Rectal smooth muscle tissue (tissue), 1 donor: ENCODE measurements around the gene ZNF652.

ENCODE experiments used
- H3K27ac ChIP-seq: one replicate; pipeline ENCODE4 v1.7.0; 2013; ENCODE audit warnings: low read depth, low read length, inconsistent platforms
- H3K27me3 ChIP-seq: one replicate; pipeline ENCODE4 v1.7.0; 2013; ENCODE audit warnings: low read length; ENCODE audit not compliant: control insufficient read depth, insufficient read depth
- H3K36me3 ChIP-seq: one replicate; pipeline ENCODE4 v1.7.0; 2013; ENCODE audit warnings: low read length; ENCODE audit not compliant: control insufficient read depth, insufficient read depth
- H3K4me1 ChIP-seq: one replicate; pipeline ENCODE4 v1.7.0; 2013; ENCODE audit warnings: low read length; ENCODE audit not compliant: control insufficient read depth, insufficient read depth
- H3K4me3 ChIP-seq: one replicate; pipeline ENCODE4 v1.7.0; 2013; ENCODE audit warnings: low read length
- H3K9ac ChIP-seq: one replicate; pipeline ENCODE4 v1.7.0; 2013; ENCODE audit warnings: low read length

Gene ZNF652

GRCh38 chr17:49316258-49316570 lies 45.8 kb downstream of the ZNF652 start:
- Histone ChIP-seq H3K4me1 (peaks cover 4% of the 10 kb centered on the region), H3K9ac (no peak overlapping the region), H3K27me3 (no peaks in the 10 kb centered on the region), H3K4me3 (no peak overlapping the region), H3K27ac (no peak overlapping the region), H3K36me3 (peaks cover 7% of the 10 kb centered on the region)

GRCh38 chr17:49315551-49316257 lies 46.3 kb downstream of the ZNF652 start:
- Histone ChIP-seq H3K4me3 (no peak overlapping the region), H3K9ac (no peak overlapping the region)

GRCh38 chr17:49312722-49313121 lies 49.3 kb downstream of the ZNF652 start:
- Histone ChIP-seq H3K27me3 (no peaks in the 10 kb centered on the region), H3K27ac (no peak overlapping the region), H3K4me3 (no peak overlapping the region), H3K4me1 (peaks cover 4% of the 10 kb centered on the region), H3K9ac (no peak overlapping the region), H3K36me3 (peaks cover 7% of the 10 kb centered on the region)

More at GRCh38 chr17:49315551-49316257, 46.3 kb downstream of the ZNF652 start:
- Histone ChIP-seq H3K27me3 (no peaks in the 10 kb centered on the region), H3K4me1 (peaks cover 4% of the 10 kb centered on the region), H3K27ac (no peak overlapping the region), H3K36me3 (peaks cover 7% of the 10 kb centered on the region)

- no peak overlapping the region for H3K9ac ChIP-seq
- no peaks in the 10 kb centered on the region for H3K27me3 ChIP-seq
- H3K27ac ChIP-seq, result no peak overlapping the region
- H3K36me3 ChIP-seq, result peaks cover 7% of the 10 kb centered on the region
- no peak overlapping the region for H3K4me3 ChIP-seq
- H3K4me1 ChIP-seq, result no peaks in the 10 kb centered on the region
These were observed 62.1 kb downstream of the ZNF652 start for GRCh38 chr17:49299996-49300395.

GRCh38 chr17:49298371-49298976 lies 63.6 kb downstream of the ZNF652 start:
- H3K9ac ChIP-seq, result no peak overlapping the region
- no peaks in the 10 kb centered on the region for H3K4me1 ChIP-seq
- H3K4me3 ChIP-seq, result no peak overlapping the region
- H3K36me3 ChIP-seq, result peaks cover 7% of the 10 kb centered on the region
- no peak overlapping the region for H3K27ac ChIP-seq
- H3K27me3 ChIP-seq, result no peaks in the 10 kb centered on the region

GRCh38 chr17:49297141-49297540 lies 64.9 kb downstream of the ZNF652 start:
- no peaks in the 10 kb centered on the region for H3K27me3 ChIP-seq
- H3K4me1 ChIP-seq, result no peaks in the 10 kb centered on the region
- no peak overlapping the region for H3K9ac ChIP-seq
- H3K36me3 ChIP-seq, result peaks cover 7% of the 10 kb centered on the region
- no peak overlapping the region for H3K4me3 ChIP-seq
- no peak overlapping the region for H3K27ac ChIP-seq

GRCh38 chr17:49294122-49294521 lies 67.9 kb downstream of the ZNF652 start:
- H3K36me3 ChIP-seq, result peaks cover 10% of the 10 kb centered on the region
- no peak overlapping the region for H3K27ac ChIP-seq
- no peak overlapping the region for H3K9ac ChIP-seq
- H3K4me3 ChIP-seq, result no peak overlapping the region
- H3K4me1 ChIP-seq, result no peaks in the 10 kb centered on the region
- H3K27me3 ChIP-seq, result no peaks in the 10 kb centered on the region

GRCh38 chr17:49292901-49293300 lies 69.1 kb downstream of the ZNF652 start:
- H3K9ac ChIP-seq, result no peak overlapping the region
- no peak overlapping the region for H3K4me3 ChIP-seq
- H3K27me3 ChIP-seq, result no peaks in the 10 kb centered on the region
- H3K36me3 ChIP-seq, result peaks cover 5% of the 10 kb centered on the region
- H3K27ac ChIP-seq, result no peak overlapping the region
- no peaks in the 10 kb centered on the region for H3K4me1 ChIP-seq

GRCh38 chr17:49291929-49292328 lies 70.1 kb downstream of the ZNF652 start:
- Histone ChIP-seq H3K27ac (no peak overlapping the region), H3K4me1 (no peaks in the 10 kb centered on the region), H3K9ac (no peak overlapping the region), H3K36me3 (peaks cover 5% of the 10 kb centered on the region), H3K27me3 (no peaks in the 10 kb centered on the region), H3K4me3 (no peak overlapping the region)

- H3K27ac ChIP-seq, result no peak overlapping the region
- H3K4me3 ChIP-seq, result no peak overlapping the region
- H3K36me3 ChIP-seq, result peaks cover 5% of the 10 kb centered on the region
- H3K9ac ChIP-seq, result no peak overlapping the region
- H3K4me1 ChIP-seq, result no peaks in the 10 kb centered on the region
- no peaks in the 10 kb centered on the region for H3K27me3 ChIP-seq
These were observed 71.2 kb downstream of the ZNF652 start for GRCh38 chr17:49290690-49291359.

- Histone ChIP-seq H3K4me1 (no peaks in the 10 kb centered on the region), H3K4me3 (no peak overlapping the region), H3K27ac (no peak overlapping the region), H3K27me3 (no peaks in the 10 kb centered on the region), H3K36me3 (peaks cover 5% of the 10 kb centered on the region), H3K9ac (no peak overlapping the region)
These were observed 73.7 kb downstream of the ZNF652 start for GRCh38 chr17:49288388-49288787.

GRCh38 chr17:49287481-49287880 lies 74.6 kb downstream of the ZNF652 start:
- H3K36me3 ChIP-seq, result peaks cover 5% of the 10 kb centered on the region
- H3K9ac ChIP-seq, result no peak overlapping the region
- H3K27ac ChIP-seq, result no peak overlapping the region
- H3K4me3 ChIP-seq, result no peak overlapping the region
- H3K27me3 ChIP-seq, result no peaks in the 10 kb centered on the region
- no peaks in the 10 kb centered on the region for H3K4me1 ChIP-seq
